Measurements from ENCODE around the gene DCST1.

DNA sequence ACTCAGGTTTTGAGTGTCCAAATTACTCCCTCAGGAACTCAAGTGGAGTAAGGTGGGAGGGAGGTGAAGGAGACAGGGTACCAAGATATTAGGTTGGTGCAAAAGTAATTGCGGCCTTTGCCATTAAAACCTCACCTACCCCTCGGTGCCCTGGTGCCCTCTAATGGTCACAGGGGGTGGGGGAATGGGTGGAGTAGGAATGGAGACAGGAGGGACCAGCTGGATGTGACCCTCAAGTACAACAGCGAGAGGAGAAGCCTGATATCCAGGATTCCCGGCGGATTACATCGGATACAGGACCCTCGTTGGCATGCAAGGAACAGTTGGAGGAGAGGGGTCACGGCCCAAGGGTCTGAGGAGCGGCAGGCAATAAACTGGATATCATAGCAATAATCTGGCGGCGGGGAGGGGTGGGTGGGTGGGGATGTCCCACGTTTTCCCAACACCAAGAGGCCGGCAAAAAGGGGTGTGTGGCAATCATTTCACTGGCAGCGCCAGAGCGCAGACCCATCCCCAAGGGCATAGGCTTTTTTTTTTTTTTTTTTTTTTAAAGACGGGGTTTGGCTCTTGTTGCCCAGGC, 35.3 kb upstream of the DCST1 start:
- TF ChIP-seq POLR2AphosphoS5 (IDR thresholded peaks at IDR 0.05; ENCODE audit: low read depth, low read length) (no peak), POLR2A (IDR thresholded peaks at IDR 0.05; ENCODE audit: low read depth, low read length) (no peak), POU2F2 (IDR thresholded peaks at IDR 0.05; ENCODE audit: low read depth, low read length) (no peak), TAF1 (IDR thresholded peaks at IDR 0.05; ENCODE audit: low read depth, low read length) (no peak)

All from GM12891 (cell line).